Mucosa of descending colon (tissue), 3 donors: Measurements from ENCODE around the gene HECTD4. TPM values are rescaled to one million over a fixed set of nuclear protein-coding genes. Genes with fewer than 3 reads are reported as not detected.

ENCODE experiments used
- ATAC-seq: fragments of 200-7000 bp; cut with Tn5 transposase; one replicate; pipeline ENCODE4 v1.9.1; 2020; ENCODE audit warnings: mild to moderate bottlenecking, moderate library complexity
- DNase-seq, 3 donors: peaks; one replicate each; pipeline ENCODE4 v3.0.0-alpha.2; 2020
- H3K36me3 ChIP-seq: fragments of 200-600 bp; one replicate; pipeline ENCODE4 v1.8.0; 2021; ENCODE audit warnings: low read depth, mild to moderate bottlenecking
- H3K4me1 ChIP-seq: fragments of 200-600 bp; one replicate; pipeline ENCODE4 v1.8.0; 2021; ENCODE audit warnings: low read depth, mild to moderate bottlenecking
- H3K4me3 ChIP-seq: fragments of 200-600 bp; one replicate; pipeline ENCODE4 v1.8.0; 2021; ENCODE audit warnings: mild to moderate bottlenecking
- H3K9me3 ChIP-seq: fragments of 200-600 bp; one replicate; pipeline ENCODE4 v1.8.0; 2021; ENCODE audit warnings: mild to moderate bottlenecking
- CTCF ChIP-seq: fragments of 200-600 bp; IDR thresholded peaks from one replicate; pipeline ENCODE4 v1.8.0; 2022; ENCODE audit warnings: antibody characterized with exemption, mild to moderate bottlenecking
- intact Hi-C, 2 donors: fragments of 100-400 bp; cut with DNase I in 1 of 2; cut with micrococcal nuclease in 1 of 2; formaldehyde crosslinking; loops; one replicate each; pipeline versions ENCODE4 v1.11.0 to v1.11.1; 2022; cut with DNase I, micrococcal nuclease
- long read RNA-seq, 2 donors: library from polyadenylated mRNA; unstranded; transcript quantifications; one replicate each; pipeline ENCODE4 v2.0.0, GENCODE V29; 2019 to 2021
- total RNA-seq, 3 donors: library from RNA; stranded (reverse); fragmentation: NEBNext Ultra II Directional in 2 of 3; extraction: Animal tissue kit (Norgen Biotek cat#: 25700) in 2 of 3; gene quantifications; one replicate each; pipeline versions ENCODE4 v1.2.1 to v1.2.4, GENCODE V29; 2021 to 2023
- donor health status: DM: no; HTN: no; CAD: no; lungs with moderate emphysema.
- donor health status: DM: no; HTN: no; CAD: no.
- donor health status: DM: no; HTN: yes; CAD: no.

Gene HECTD4, protein sequence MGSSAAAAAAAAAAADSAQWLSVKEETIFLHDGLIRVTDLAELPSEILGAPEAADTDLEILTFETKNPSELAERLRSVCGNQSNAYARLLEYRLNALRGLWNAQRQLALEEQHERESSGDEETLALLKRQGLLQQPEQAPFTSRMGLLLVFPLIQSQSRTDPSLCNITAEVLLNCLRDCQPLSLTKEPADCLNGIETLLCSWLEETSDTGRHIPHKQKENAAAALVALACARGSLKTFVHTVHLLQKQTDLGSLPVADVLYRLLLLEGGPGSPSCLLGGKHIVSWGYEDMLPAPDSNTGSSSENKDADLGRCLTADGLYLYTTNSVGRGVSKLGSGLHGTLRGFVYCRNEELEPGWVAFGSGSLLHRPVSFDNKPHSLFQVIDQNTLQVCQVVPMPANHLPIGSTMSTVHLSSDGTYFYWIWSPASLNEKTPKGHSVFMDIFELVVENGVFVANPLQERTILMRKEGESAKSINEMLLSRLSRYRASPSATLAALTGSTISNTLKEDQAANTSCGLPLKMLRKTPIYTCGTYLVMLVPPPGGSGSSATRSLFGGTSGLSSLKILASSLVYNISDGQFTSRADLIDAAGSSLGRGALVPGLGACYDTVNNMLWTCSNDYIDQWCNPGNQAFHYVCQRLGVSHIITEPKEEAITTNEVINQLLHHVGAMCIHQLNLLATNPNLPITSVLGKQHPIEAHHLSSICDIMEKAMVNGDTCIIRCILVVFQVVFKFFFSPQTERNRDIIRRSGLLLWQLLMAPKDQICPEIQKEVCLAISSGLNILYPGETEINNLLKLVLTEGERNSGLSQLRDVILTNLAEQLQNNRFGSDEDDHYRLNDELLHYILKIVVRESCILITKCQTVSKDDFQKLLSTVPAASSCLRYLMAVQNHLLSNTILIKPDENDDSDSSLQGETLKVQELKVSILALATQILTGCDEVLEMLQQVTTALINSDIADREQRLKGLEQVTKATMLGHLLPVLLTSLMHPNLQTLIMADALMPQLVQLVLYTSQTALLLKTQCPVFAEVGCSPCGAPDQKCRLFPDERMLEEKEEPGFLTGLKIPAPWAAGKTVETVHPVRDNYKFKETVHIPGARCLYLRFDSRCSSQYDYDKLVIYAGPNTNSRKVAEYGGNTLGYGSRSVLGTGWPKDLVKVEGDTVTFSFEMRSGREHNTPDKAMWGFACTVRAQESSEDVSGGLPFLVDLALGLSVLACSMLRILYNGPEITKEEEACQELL (N-terminal part only)
- 10 to 100 TPM; 57.0 to 75.5 (median 59.7) TPM for total RNA-seq
- long read RNA-seq, donor 1, partial matches to known transcripts = 13 of 15 reads
- long read RNA-seq, donor 1, other reads (novel, unspliced or antisense) = 2 of 15 reads
- long read RNA-seq, donor 2, partial matches to known transcripts = 1 of 3 reads
- long read RNA-seq, donor 2, other reads (novel, unspliced or antisense) = 2 of 3 reads

GRCh38 chr12:112381883-112382796, at the start of gene HECTD4:
Gene HECTD4 (minus strand): TSS chr12:112382431. CDS start chr12:112382128, 303 bp downstream.
- ATAC-seq = peak; percentile 98
- intact Hi-C loops = no loop called here
- H3K4me1 ChIP-seq = peaks cover 18% of the 10 kb centered on the region
- DNase-seq = peak; percentile 96 to 100 (median 97)
- no peaks in the 10 kb centered on the region for H3K9me3 ChIP-seq
- H3K36me3 ChIP-seq = no peaks in the 10 kb centered on the region
- no peak for TF ChIP-seq CTCF
- H3K4me3 ChIP-seq = peak within 1 kb of the TSS; percentile 90

DNA sequence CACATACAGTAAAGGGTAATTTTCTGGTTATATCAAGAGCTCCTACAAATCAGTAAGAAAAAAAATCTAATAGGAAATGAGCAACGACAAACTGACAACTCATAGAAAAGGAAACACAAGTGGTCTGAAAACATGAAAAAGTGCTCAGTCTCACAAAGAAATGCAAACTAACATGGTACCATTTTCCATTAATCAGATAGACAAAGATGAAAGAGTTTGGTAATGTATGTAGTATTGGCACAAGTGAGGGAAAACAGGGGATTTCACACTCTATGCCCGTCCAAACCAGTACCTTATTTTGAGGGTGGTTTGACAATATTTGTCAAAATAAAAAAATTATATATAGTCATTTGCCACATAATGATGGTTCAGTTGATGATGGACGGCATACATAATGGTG, 49.7 kb upstream of the HECTD4 start:
- Histone ChIP-seq H3K4me3 (no peak overlapping the region), H3K9me3 (no peaks in the 10 kb centered on the region), H3K4me1 (no peaks in the 10 kb centered on the region), H3K36me3 (no peaks in the 10 kb centered on the region)
- no peak for DNase-seq
- intact Hi-C loops = no loop called here
- no peak for TF ChIP-seq CTCF
- ATAC-seq = no peak

DNA sequence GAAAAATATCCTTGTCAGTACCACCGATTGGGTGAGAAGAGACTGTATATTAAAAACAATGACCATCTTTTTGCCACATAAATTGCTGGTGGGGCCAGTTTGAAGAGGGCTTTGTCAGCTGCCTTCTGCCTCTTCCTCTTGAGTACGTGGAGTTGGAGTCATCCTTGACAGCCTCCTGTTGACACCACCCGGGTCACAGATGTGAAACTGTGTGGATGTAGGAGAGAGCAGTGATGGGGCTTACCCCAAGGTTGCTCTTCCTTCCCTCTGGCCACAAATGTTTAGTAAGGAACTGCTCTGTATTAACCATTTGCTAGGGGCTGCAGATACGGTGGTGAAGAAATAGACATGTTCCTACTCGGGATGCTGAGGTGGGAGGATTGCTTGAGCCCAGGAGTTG, 48.7 kb upstream of the HECTD4 start:
- Histone ChIP-seq H3K36me3 (no peaks in the 10 kb centered on the region), H3K4me3 (no peak overlapping the region), H3K4me1 (no peaks in the 10 kb centered on the region), H3K9me3 (no peaks in the 10 kb centered on the region)
- ATAC-seq (no peak), DNase-seq (no peak)
- TF ChIP-seq CTCF = no peak
- intact Hi-C loops = no loop called here

DNA sequence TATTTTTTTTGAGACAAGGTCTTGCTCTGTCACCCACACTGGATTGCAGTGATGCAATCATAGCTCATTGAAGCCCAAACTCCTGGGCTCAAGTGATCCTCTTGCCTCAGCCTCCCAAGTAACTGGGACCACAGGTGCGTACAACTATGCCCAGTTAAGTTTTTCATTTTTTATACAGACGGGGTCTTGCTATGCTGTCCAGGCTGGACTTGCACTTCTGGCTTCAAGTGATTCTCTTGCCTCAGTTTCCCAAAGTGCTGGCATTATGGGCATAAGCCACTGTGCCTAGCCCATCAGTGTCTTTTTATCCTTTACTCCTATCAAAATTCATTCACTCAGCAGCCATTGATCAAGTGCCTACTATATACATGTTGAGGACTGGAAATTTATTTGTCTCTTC, 45.5 kb upstream of the HECTD4 start:
- H3K9me3 ChIP-seq = no peaks in the 10 kb centered on the region
- DNase-seq = no peak
- no peak overlapping the region for H3K4me3 ChIP-seq
- peaks cover 2% of the 10 kb centered on the region for H3K4me1 ChIP-seq
- no peak for TF ChIP-seq CTCF
- no peak for ATAC-seq
- intact Hi-C loops = no loop called here
- no peaks in the 10 kb centered on the region for H3K36me3 ChIP-seq
